ENCODE results near the gene IRS2.

IRS2 gene

DNA sequence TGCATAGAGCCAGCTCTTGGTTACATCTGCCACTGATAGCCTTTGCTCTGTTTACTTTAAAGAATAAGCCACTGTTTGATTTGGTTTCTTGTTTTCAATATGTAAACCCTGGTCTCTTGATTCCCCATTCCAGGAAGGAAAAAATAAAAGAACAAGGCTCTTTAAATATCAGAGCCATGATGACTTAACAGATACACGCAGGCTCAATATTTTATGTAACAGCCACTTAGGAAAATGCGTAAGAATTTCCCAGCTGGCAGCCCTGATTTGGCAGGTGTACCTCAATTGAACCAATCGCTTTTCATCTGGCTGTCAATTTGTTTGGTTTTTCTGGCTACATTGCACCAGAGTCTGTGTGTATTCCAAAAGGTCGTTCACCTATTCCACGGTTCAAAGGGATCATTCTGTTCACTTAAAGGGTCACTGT lies 65.6 kb downstream of the IRS2 start:
- Histone ChIP-seq H3F3A (ENCODE audit: low read depth) (no peaks in the 10 kb centered on the region), H3K4me2 (ENCODE audit: low read depth, low read length, poor library complexity, severe bottlenecking) (no peak overlapping the region)

DNA sequence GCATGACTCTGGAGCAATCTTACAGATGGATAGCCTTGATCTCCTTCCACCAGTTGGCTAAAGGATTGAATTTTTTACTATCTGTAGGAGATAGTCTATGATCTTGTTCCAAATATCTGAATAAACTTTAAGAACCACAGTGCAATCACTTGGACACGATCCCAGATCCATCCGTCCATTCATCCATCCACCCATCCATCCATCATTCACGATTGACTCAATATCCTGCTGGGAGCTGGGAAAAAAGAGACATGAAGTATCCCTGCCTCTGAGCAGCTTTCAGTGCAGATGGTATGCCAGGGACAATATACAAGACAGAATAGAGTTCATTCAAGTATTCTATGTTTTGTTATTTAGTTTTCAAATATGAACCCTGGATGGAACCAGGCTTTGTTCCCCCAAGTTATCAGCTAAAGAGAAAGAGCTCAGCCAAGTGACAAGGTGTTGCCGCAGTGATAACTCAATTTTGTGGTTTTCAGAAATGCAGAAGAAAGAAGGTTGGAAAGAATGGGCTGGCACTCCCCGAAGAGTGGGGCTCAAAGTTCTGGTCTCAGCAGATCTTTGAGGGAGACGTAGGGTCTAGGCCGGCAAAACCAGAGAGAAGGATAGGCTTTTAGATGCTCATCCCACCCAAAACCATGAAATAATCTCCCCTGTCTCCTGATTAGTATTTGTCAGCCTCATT lies 66.3 kb downstream of the IRS2 start:
- H3K79me2 ChIP-seq (ENCODE audit: insufficient read depth, low read length): no peaks in the 10 kb centered on the region
- H3K27me3 ChIP-seq (ENCODE audit: insufficient read depth, low read length, poor library complexity, severe bottlenecking): peaks cover 8% of the 10 kb centered on the region
- H4K20me1 ChIP-seq (ENCODE audit: insufficient read depth, low read length, poor library complexity, severe bottlenecking): no peaks in the 10 kb centered on the region
- no peak overlapping the region for H3K4me3 ChIP-seq (ENCODE audit: low read length, poor library complexity, severe bottlenecking)
- H2AFZ ChIP-seq (ENCODE audit: low read length): no peak overlapping the region
- no peaks in the 10 kb centered on the region for H3K9me2 ChIP-seq (replicated peaks; ENCODE audit: low read depth, low read length)
- TF ChIP-seq, protein P1, sequence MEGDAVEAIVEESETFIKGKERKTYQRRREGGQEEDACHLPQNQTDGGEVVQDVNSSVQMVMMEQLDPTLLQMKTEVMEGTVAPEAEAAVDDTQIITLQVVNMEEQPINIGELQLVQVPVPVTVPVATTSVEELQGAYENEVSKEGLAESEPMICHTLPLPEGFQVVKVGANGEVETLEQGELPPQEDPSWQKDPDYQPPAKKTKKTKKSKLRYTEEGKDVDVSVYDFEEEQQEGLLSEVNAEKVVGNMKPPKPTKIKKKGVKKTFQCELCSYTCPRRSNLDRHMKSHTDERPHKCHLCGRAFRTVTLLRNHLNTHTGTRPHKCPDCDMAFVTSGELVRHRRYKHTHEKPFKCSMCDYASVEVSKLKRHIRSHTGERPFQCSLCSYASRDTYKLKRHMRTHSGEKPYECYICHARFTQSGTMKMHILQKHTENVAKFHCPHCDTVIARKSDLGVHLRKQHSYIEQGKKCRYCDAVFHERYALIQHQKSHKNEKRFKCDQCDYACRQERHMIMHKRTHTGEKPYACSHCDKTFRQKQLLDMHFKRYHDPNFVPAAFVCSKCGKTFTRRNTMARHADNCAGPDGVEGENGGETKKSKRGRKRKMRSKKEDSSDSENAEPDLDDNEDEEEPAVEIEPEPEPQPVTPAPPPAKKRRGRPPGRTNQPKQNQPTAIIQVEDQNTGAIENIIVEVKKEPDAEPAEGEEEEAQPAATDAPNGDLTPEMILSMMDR (conservative IDR thresholded peaks at IDR 0.05; ENCODE audit: low read length): no peak
- no peak for TF ChIP-seq EZH2phosphoT487 (IDR thresholded peaks at IDR 0.05; ENCODE audit: borderline replicate concordance)
- H3K36me3 ChIP-seq (ENCODE audit: insufficient read depth, low read length): no peaks in the 10 kb centered on the region
- H3K9me3 ChIP-seq (ENCODE audit: insufficient read depth, low read depth, low read length): no peaks in the 10 kb centered on the region
- peaks cover 7% of the 10 kb centered on the region for H3K4me1 ChIP-seq (ENCODE audit: insufficient read depth, low read length, poor library complexity, severe bottlenecking)
- H3K9ac ChIP-seq (ENCODE audit: low read depth, low read length, poor library complexity, severe bottlenecking): no peak overlapping the region
- no peak overlapping the region for H3K4me2 ChIP-seq (ENCODE audit: low read depth, low read length, poor library complexity, severe bottlenecking)
- no peaks in the 10 kb centered on the region for H3F3A ChIP-seq (ENCODE audit: low read depth)

More for the DNA sequence above, 65.6 kb downstream of the IRS2 start:
- Histone ChIP-seq H3K36me3 (ENCODE audit: insufficient read depth, low read length) (no peaks in the 10 kb centered on the region), H3K9me3 (ENCODE audit: insufficient read depth, low read depth, low read length) (no peaks in the 10 kb centered on the region), H3K79me2 (ENCODE audit: insufficient read depth, low read length) (no peaks in the 10 kb centered on the region), H3K27me3 (ENCODE audit: insufficient read depth, low read length, poor library complexity, severe bottlenecking) (peaks cover 8% of the 10 kb centered on the region), H4K20me1 (ENCODE audit: insufficient read depth, low read length, poor library complexity, severe bottlenecking) (no peaks in the 10 kb centered on the region), H3K4me1 (ENCODE audit: insufficient read depth, low read length, poor library complexity, severe bottlenecking) (peaks cover 14% of the 10 kb centered on the region), H2AFZ (ENCODE audit: low read length) (no peak overlapping the region), H3K9me2 (replicated peaks; ENCODE audit: low read depth, low read length) (no peaks in the 10 kb centered on the region), H3K4me3 (ENCODE audit: low read length, poor library complexity, severe bottlenecking) (no peak overlapping the region), H3K9ac (ENCODE audit: low read depth, low read length, poor library complexity, severe bottlenecking) (no peak overlapping the region)
- TF ChIP-seq, protein P1 (conservative IDR thresholded peaks at IDR 0.05; ENCODE audit: low read length): no peak
- TF ChIP-seq EZH2phosphoT487 (IDR thresholded peaks at IDR 0.05; ENCODE audit: borderline replicate concordance): no peak

GRCh38 chr13:109718726-109719125 lies 67.7 kb downstream of the IRS2 start:
- TF ChIP-seq, protein P1 (conservative IDR thresholded peaks at IDR 0.05; ENCODE audit: low read length): no peak
- TF ChIP-seq EZH2phosphoT487 (IDR thresholded peaks at IDR 0.05; ENCODE audit: borderline replicate concordance): no peak
- no peak overlapping the region for H2AFZ ChIP-seq (ENCODE audit: low read length)

More at GRCh38 chr13:109718726-109719125, 67.7 kb downstream of the IRS2 start:
- Histone ChIP-seq H3K4me2 (ENCODE audit: low read depth, low read length, poor library complexity, severe bottlenecking) (no peak overlapping the region), H3K36me3 (ENCODE audit: insufficient read depth, low read length) (no peaks in the 10 kb centered on the region), H3K4me3 (ENCODE audit: low read length, poor library complexity, severe bottlenecking) (no peak overlapping the region), H3K27me3 (ENCODE audit: insufficient read depth, low read length, poor library complexity, severe bottlenecking) (peaks cover 8% of the 10 kb centered on the region), H3K4me1 (ENCODE audit: insufficient read depth, low read length, poor library complexity, severe bottlenecking) (peaks cover 6% of the 10 kb centered on the region), H4K20me1 (ENCODE audit: insufficient read depth, low read length, poor library complexity, severe bottlenecking) (no peaks in the 10 kb centered on the region), H3K9me2 (replicated peaks; ENCODE audit: low read depth, low read length) (no peaks in the 10 kb centered on the region), H3K9me3 (ENCODE audit: insufficient read depth, low read depth, low read length) (no peaks in the 10 kb centered on the region), H3F3A (ENCODE audit: low read depth) (no peaks in the 10 kb centered on the region), H3K9ac (ENCODE audit: low read depth, low read length, poor library complexity, severe bottlenecking) (no peak overlapping the region), H3K79me2 (ENCODE audit: insufficient read depth, low read length) (no peaks in the 10 kb centered on the region)
